Neural cell (in vitro differentiated cells): ENCODE measurements around the gene XG. TPM values are rescaled to one million over a fixed set of nuclear protein-coding genes. Genes with fewer than 3 reads are reported as not detected.

Experiments used
- H2AFZ ChIP-seq: fragments of 200-600, 300-800 bp; sonication (generic), shearing (Covaris generic); 2 replicates; pipeline ENCODE4 v1.6.0; 2014; ENCODE audit warnings: low read depth, mild to moderate bottlenecking, antibody characterized with exemption, low read length, moderate library complexity
- H3F3A ChIP-seq: fragments of 200-600 bp; shearing (Covaris generic); 2 replicates; pipeline ENCODE4 v1.6.1; 2016; ENCODE audit warnings: mild to moderate bottlenecking, moderate library complexity, mixed read lengths, antibody characterized with exemption, low read length; ENCODE audit not compliant: insufficient read depth, poor library complexity, severe bottlenecking
- H3K27ac ChIP-seq: fragments of 200-600, 300-800 bp; sonication (generic), shearing (Covaris generic); 2 replicates; pipeline ENCODE4 v1.5.1; 2014; ENCODE audit warnings: mild to moderate bottlenecking, low read length, moderate library complexity
- H3K27me3 ChIP-seq: fragments of 300-800, 200-600 bp; sonication (generic), shearing (Covaris generic); 2 replicates; pipeline ENCODE4 v1.6.0; 2014; ENCODE audit warnings: mild to moderate bottlenecking, low read depth, low read length, moderate library complexity; ENCODE audit not compliant: insufficient read depth
- H3K36me3 ChIP-seq: fragments of 300-800, 200-600 bp; sonication (generic), shearing (Covaris generic); 2 replicates; pipeline ENCODE4 v1.5.1; 2014; ENCODE audit warnings: mild to moderate bottlenecking, antibody characterized with exemption, low read length, moderate library complexity; ENCODE audit not compliant: insufficient read depth
- H3K4me2 ChIP-seq: fragments of 300-800, 200-600 bp; sonication (generic), shearing (Covaris generic); 2 replicates; pipeline ENCODE4 v1.6.0; 2014; ENCODE audit warnings: mild to moderate bottlenecking, low read length
- H3K4me3 ChIP-seq: fragments of 300-800, 200-600 bp; sonication (generic), shearing (Covaris generic); 2 replicates; pipeline ENCODE4 v1.5.1; 2014; ENCODE audit warnings: mild to moderate bottlenecking, low read length, moderate library complexity
- H3K79me2 ChIP-seq: fragments of 200-600 bp; shearing (Covaris generic); replicated peaks from 2 replicates; pipeline ENCODE4 v1.6.0; 2014; ENCODE audit warnings: mild to moderate bottlenecking, low read length, moderate library complexity; ENCODE audit not compliant: insufficient read depth
- H3K9ac ChIP-seq: fragments of 300-800, 200-600 bp; sonication (generic), shearing (Covaris generic); 2 replicates; pipeline ENCODE4 v1.6.1; 2016; ENCODE audit warnings: mild to moderate bottlenecking, low read length, mixed read lengths
- H3K9me2 ChIP-seq: fragments of 200-600 bp; shearing (Covaris generic); 2 replicates; pipeline ENCODE4 v1.6.1; 2016; ENCODE audit warnings: mild to moderate bottlenecking, low read length, mixed read lengths; ENCODE audit not compliant: insufficient read depth
- H3K9me3 ChIP-seq: fragments of 200-600, 300-800 bp; sonication (generic), shearing (Covaris generic); 2 replicates; pipeline ENCODE4 v1.6.1; 2016; ENCODE audit warnings: mild to moderate bottlenecking, mixed run types, low read length, moderate library complexity, mixed read lengths
- H4K20me1 ChIP-seq: fragments of 200-600 bp; shearing (Covaris generic); 2 replicates; pipeline ENCODE4 v1.6.1; 2016; ENCODE audit warnings: mild to moderate bottlenecking, mixed run types; ENCODE audit not compliant: insufficient read depth
- CTCF ChIP-seq: fragments of 450-650 bp; IDR thresholded peaks from 2 replicates; pipeline ENCODE4 v1.5.1; 2014; ENCODE audit warnings: antibody characterized with exemption, mild to moderate bottlenecking, moderate library complexity; ENCODE audit not compliant: poor library complexity, severe bottlenecking
- EP300 ChIP-seq: fragments of 450-650 bp; conservative IDR thresholded peaks from 2 replicates; pipeline ENCODE4 v1.6.1; 2014; ENCODE audit warnings: antibody characterized with exemption, mild to moderate bottlenecking, moderate library complexity; ENCODE audit not compliant: poor library complexity, severe bottlenecking
- EZH2 ChIP-seq: fragments of 200-600, 300-800 bp; shearing (Covaris generic), sonication (generic); IDR thresholded peaks from 2 replicates; pipeline ENCODE4 v1.6.1; 2014; ENCODE audit warnings: antibody characterized with exemption, low read length, borderline replicate concordance, mild to moderate bottlenecking; ENCODE audit not compliant: insufficient read depth, poor library complexity, severe bottlenecking
- MXI1 ChIP-seq: fragments of 450-650 bp; conservative IDR thresholded peaks from 2 replicates; pipeline ENCODE4 v1.6.1; 2014; ENCODE audit warnings: antibody characterized with exemption, mild to moderate bottlenecking; ENCODE audit not compliant: poor library complexity, severe bottlenecking
- POLR2AphosphoS5 ChIP-seq: IDR thresholded peaks from 2 replicates; pipeline ENCODE4 v1.6.1; 2012
- RAD21 ChIP-seq: fragments of 450-650 bp; conservative IDR thresholded peaks from 2 replicates; pipeline ENCODE4 v1.6.1; 2014; ENCODE audit warnings: antibody characterized with exemption, mild to moderate bottlenecking, moderate library complexity
- REST ChIP-seq: IDR thresholded peaks from 2 replicates; pipeline ENCODE4 v1.6.1; 2012; ENCODE audit warnings: borderline replicate concordance
- SMC3 ChIP-seq: fragments of 450-650 bp; conservative IDR thresholded peaks from 2 replicates; pipeline ENCODE4 v1.6.1; 2014; ENCODE audit warnings: antibody characterized with exemption, mild to moderate bottlenecking, moderate library complexity; ENCODE audit not compliant: poor library complexity
- TAF1 ChIP-seq: IDR thresholded peaks from 2 replicates; pipeline ENCODE4 v1.6.1; 2012; ENCODE audit warnings: low read depth
- polyA plus RNA-seq: library from polyadenylated mRNA; depleted of rRNA; stranded (reverse); fragments of >200 nt; gene quantifications from 2 replicates; pipeline ENCODE4 v1.2.3, GENCODE V29; 2014

XG gene
- polyA plus RNA-seq, 1 donor from 2014 or later, result 0.37 TPM

- no peak for TF ChIP-seq RAD21
- TF ChIP-seq REST, result no peak
- no peak for TF ChIP-seq MXI1
- no peak for TF ChIP-seq SMC3
- TF ChIP-seq EP300, result no peak
- TF ChIP-seq POLR2AphosphoS5, result no peak
- TF ChIP-seq TAF1, result no peak
- no peak for TF ChIP-seq CTCF
- TF ChIP-seq EZH2, result no peak
- Histone ChIP-seq H3K27me3 (no peaks in the 10 kb centered on the region), H3K4me2 (no peak overlapping the region)
Observed at GRCh38 chrX:2782171-2782570, 30.3 kb downstream of the XG start.

GRCh38 chrX:2782778-2783177, 30.9 kb downstream of the XG start:
- H3K27me3 ChIP-seq, result no peaks in the 10 kb centered on the region
- no peak overlapping the region for H2AFZ ChIP-seq
- H3K9me3 ChIP-seq, result no peaks in the 10 kb centered on the region
- H3F3A ChIP-seq, result no peaks in the 10 kb centered on the region
- no peak for TF ChIP-seq MXI1
- TF ChIP-seq CTCF, result no peak
- no peak for TF ChIP-seq RAD21
- no peak for TF ChIP-seq TAF1
- no peak for TF ChIP-seq POLR2AphosphoS5
- TF ChIP-seq SMC3, result no peak
- no peak for TF ChIP-seq EZH2
- TF ChIP-seq EP300, result no peak
- TF ChIP-seq REST, result no peak
- H3K36me3 ChIP-seq, result no peaks in the 10 kb centered on the region
- no peak overlapping the region for H3K4me3 ChIP-seq
- no peaks in the 10 kb centered on the region for H3K9me2 ChIP-seq
- H3K4me2 ChIP-seq, result no peak overlapping the region
- no peaks in the 10 kb centered on the region for H3K79me2 ChIP-seq
- no peak overlapping the region for H3K9ac ChIP-seq
- no peaks in the 10 kb centered on the region for H4K20me1 ChIP-seq
- no peak overlapping the region for H3K27ac ChIP-seq

More at GRCh38 chrX:2782171-2782570, 30.3 kb downstream of the XG start:
- no peaks in the 10 kb centered on the region for H3F3A ChIP-seq
- H3K9ac ChIP-seq, result no peak overlapping the region
- no peaks in the 10 kb centered on the region for H3K36me3 ChIP-seq
- no peaks in the 10 kb centered on the region for H3K9me2 ChIP-seq
- no peaks in the 10 kb centered on the region for H4K20me1 ChIP-seq
- no peaks in the 10 kb centered on the region for H3K9me3 ChIP-seq
- no peak overlapping the region for H2AFZ ChIP-seq
- H3K27ac ChIP-seq, result no peak overlapping the region
- no peak overlapping the region for H3K4me3 ChIP-seq
- no peaks in the 10 kb centered on the region for H3K79me2 ChIP-seq
